Neural cell (in vitro differentiated cells): ENCODE measurements around the gene NCR2.

ENCODE experiments used
- CTCF ChIP-seq: fragments of 450-650 bp; IDR thresholded peaks from 2 replicates; pipeline ENCODE4 v1.5.1; 2014; ENCODE audit warnings: antibody characterized with exemption, mild to moderate bottlenecking, moderate library complexity; ENCODE audit not compliant: poor library complexity, severe bottlenecking
- EP300 ChIP-seq: fragments of 450-650 bp; conservative IDR thresholded peaks from 2 replicates; pipeline ENCODE4 v1.6.1; 2014; ENCODE audit warnings: antibody characterized with exemption, mild to moderate bottlenecking, moderate library complexity; ENCODE audit not compliant: poor library complexity, severe bottlenecking
- EZH2 ChIP-seq: fragments of 200-600, 300-800 bp; shearing (Covaris generic), sonication (generic); IDR thresholded peaks from 2 replicates; pipeline ENCODE4 v1.6.1; 2014; ENCODE audit warnings: antibody characterized with exemption, low read length, borderline replicate concordance, mild to moderate bottlenecking; ENCODE audit not compliant: insufficient read depth, poor library complexity, severe bottlenecking
- MXI1 ChIP-seq: fragments of 450-650 bp; conservative IDR thresholded peaks from 2 replicates; pipeline ENCODE4 v1.6.1; 2014; ENCODE audit warnings: antibody characterized with exemption, mild to moderate bottlenecking; ENCODE audit not compliant: poor library complexity, severe bottlenecking
- POLR2AphosphoS5 ChIP-seq: IDR thresholded peaks from 2 replicates; pipeline ENCODE4 v1.6.1; 2012
- RAD21 ChIP-seq: fragments of 450-650 bp; conservative IDR thresholded peaks from 2 replicates; pipeline ENCODE4 v1.6.1; 2014; ENCODE audit warnings: antibody characterized with exemption, mild to moderate bottlenecking, moderate library complexity
- REST ChIP-seq: IDR thresholded peaks from 2 replicates; pipeline ENCODE4 v1.6.1; 2012; ENCODE audit warnings: borderline replicate concordance
- SMC3 ChIP-seq: fragments of 450-650 bp; conservative IDR thresholded peaks from 2 replicates; pipeline ENCODE4 v1.6.1; 2014; ENCODE audit warnings: antibody characterized with exemption, mild to moderate bottlenecking, moderate library complexity; ENCODE audit not compliant: poor library complexity
- TAF1 ChIP-seq: IDR thresholded peaks from 2 replicates; pipeline ENCODE4 v1.6.1; 2012; ENCODE audit warnings: low read depth

- no peak for TF ChIP-seq MXI1
- TF ChIP-seq CTCF = no peak
- no peak for TF ChIP-seq TAF1
- TF ChIP-seq EZH2 = no peak
- no peak for TF ChIP-seq POLR2AphosphoS5
- no peak for TF ChIP-seq REST
- TF ChIP-seq SMC3 = no peak
- no peak for TF ChIP-seq RAD21
- TF ChIP-seq EP300 = no peak
Measured at GRCh38 chr6:41294214-41294872, 41.1 kb upstream of the NCR2 start.
